ENCODE data around the gene ZNF521. TPM values are rescaled to one million over a fixed set of nuclear protein-coding genes. Genes with fewer than 3 reads are reported as not detected.
A peak's percentile ranks its signal among the peaks of the same experiment; 100 is the strongest.

ZNF521 gene
- 10 to 100 TPM; 32.9 to 56.8 (median 51.9) TPM for polyA plus RNA-seq (ENCODE audit: insufficient read depth in 1 of 5, insufficient read length in 5 of 5, low replicate concordance in 1 of 5)
- long read RNA-seq, donor 1, full-length matches to known transcripts = 4 of 30 reads
- long read RNA-seq, donor 1, partial matches to known transcripts = 26 of 30 reads
- long read RNA-seq, donor 1, other reads (novel, unspliced or antisense) = 0 of 30 reads
- long read RNA-seq, donor 2 = 0 reads
- long read RNA-seq, donor 3, partial matches to known transcripts = 10 of 10 reads
- long read RNA-seq, donor 3, other reads (novel, unspliced or antisense) = 0 of 10 reads
- long read RNA-seq, donor 4, partial matches to known transcripts = 6 of 6 reads
- long read RNA-seq, donor 4, other reads (novel, unspliced or antisense) = 0 of 6 reads
- long read RNA-seq, donor 5, full-length matches to known transcripts = 4 of 19 reads
- long read RNA-seq, donor 5, partial matches to known transcripts = 15 of 19 reads
- long read RNA-seq, donor 5, other reads (novel, unspliced or antisense) = 0 of 19 reads
- long read RNA-seq, donor 6, full-length matches to known transcripts = 2 of 15 reads
- long read RNA-seq, donor 6, partial matches to known transcripts = 13 of 15 reads
- long read RNA-seq, donor 6, other reads (novel, unspliced or antisense) = 0 of 15 reads
- long read RNA-seq, donor 7, full-length matches to known transcripts = 1 of 1 reads
- long read RNA-seq, donor 7, partial matches to known transcripts = 0 of 1 reads
- long read RNA-seq, donor 7, other reads (novel, unspliced or antisense) = 0 of 1 reads
- long read RNA-seq, donor 8 = 0 reads

DNA sequence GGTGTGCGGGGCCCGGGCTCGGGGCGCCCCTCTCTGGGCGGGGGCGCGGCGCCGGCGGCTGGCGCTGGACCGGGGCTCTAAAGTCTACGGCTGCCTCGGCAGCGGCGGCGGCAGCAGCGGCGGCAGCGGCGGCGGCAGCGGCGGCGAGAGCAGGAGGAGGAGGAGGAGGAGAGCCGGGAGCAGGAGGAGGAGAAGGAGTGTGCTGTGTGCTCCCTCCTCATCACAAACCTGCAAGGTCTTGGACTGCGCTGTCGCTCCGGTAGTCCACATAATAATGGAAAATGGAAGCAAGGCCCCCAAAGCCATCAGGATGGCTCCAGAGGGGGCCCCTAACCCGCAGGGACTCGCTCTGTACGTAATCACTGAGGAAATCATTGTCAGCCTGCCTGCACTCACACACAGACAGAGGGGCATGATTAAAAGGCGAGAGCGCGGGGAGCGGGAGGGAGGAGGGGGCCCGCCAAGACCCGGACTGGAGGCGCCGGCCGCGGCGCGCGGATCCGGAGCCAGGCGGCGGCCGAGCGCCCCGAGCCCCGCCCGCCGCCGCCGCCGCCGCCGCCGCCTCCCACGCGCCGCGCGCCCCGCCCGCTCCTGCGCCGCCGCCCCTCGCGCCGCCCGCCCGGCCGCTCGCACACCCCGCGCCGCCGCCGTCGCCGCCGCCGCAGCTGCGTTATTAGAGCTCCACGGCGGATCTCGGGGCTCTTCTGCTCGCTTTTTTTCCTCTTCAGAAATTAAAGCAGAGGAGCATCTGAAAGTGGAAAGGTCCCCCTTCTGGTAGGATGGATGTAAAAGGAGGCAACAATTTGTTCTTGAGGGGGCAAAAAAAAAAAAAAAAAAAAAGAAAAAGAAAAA, at the start of gene ZNF521:
TSS of gene ZNF521 (minus strand) at position 390 of the 852 bp plus-strand sequence. CDS start 1,220 bp downstream, outside the sequence.
- DNase-seq = peak; percentile 92 to 93

DNA sequence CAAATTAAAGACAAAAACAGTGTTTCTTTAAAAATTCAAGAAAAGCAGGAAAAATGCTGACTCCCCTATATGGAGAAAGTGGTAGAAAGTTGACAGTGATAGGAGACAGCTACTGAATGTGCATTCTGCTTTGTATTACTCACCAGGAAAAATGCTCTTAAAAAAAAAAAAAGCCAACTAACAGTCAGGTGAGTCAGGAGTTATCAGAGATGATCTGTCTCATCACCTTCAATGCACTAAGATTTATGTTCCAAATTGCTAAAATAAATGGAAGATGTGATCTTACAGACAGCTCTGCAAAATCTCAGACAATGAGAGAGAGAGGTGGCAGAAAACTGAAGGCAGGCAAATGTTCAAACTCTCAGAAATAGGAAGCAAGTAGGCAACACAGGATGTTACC, 47.6 kb upstream of the ZNF521 start:
- DNase-seq = no peak

- DNase-seq = no peak
Observed at GRCh38 chr18:25392192-25392591, 40.2 kb upstream of the ZNF521 start.

GRCh38 chr18:25373432-25374179, 21.6 kb upstream of the ZNF521 start:
- DNase-seq = no peak

GRCh38 chr18:25370391-25370790, 18.4 kb upstream of the ZNF521 start:
- DNase-seq = no peak

- DNase-seq = no peak
Observed at GRCh38 chr18:25365242-25365641, 13.3 kb upstream of the ZNF521 start.

DNA sequence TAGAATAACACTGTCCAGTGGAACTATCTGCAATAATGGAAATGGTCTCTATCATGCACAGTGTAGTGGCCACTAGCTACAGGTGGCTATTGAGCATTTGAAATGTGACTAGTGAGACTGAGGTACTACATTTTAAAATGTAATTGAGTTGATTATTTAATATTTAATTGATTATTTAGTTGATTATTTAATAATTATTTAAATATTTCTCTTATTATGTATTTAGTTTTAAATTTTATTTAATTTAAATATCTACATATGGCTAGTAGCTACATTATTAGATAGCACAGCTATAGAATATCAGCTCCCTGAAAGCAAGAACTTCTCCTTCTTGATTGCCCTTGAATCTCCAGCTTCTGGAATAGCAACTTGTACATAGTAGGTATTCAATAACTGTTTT, 12.8 kb upstream of the ZNF521 start:
- DNase-seq = no peak

GRCh38 chr18:25360301-25360899, 8.4 kb upstream of the ZNF521 start:
- no peak for DNase-seq

DNA sequence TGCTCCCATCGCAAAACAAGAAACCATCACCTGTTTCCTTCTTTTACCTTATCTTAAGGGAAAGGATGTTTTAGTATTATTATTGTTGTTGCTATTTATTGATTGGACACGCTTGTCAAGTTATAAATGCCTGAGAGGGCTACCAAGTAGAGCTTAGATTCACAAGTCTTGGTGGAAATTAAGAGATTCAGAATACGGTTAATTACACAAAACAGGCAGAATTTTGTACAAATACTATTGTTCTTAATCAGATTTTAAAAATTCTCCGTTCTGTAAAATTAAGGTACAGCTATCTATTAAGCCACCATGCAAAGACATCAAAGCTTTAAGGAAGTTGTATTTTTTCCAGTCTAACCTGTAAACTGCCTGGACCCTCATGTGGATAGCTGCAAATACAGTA, 1.1 kb upstream of the ZNF521 start:
- no peak for DNase-seq

GRCh38 chr18:25352629-25353005, 651 bp upstream of the ZNF521 start:
- DNase-seq = no peak

GRCh38 chr18:25351280-25351775, 638 bp downstream of the ZNF521 start:
- no peak for DNase-seq

GRCh38 chr18:25350489-25351251, 1.3 kb downstream of the ZNF521 start:
- DNase-seq = peak; percentile 66 to 77

DNA sequence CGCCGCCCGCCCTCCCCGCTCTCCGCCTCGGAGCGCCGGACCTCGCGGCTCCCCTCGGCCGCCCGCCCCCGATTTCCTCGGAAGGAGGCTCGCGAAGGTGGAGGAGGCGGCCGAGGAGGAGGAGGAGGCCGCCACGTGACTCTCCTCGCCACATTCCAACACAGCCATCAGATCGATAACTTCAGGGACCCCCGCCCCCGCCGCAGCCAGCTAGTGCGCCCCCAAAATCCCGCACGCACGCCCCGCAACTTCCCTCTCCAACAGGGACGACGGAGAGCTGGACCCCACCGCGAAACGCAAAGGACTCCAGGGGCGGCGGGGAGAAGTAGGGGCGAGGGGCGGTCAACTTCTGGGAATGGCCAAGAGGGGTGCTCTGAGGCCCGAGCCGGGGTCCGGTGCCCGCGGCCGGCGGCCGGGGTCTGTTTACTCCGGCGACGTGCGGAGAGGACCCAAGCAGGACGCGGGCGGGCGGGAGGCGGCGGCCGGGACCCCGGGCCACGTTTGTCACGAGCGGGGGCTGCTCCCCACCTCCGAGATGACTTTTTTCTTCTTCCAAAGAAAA, 2.0 kb downstream of the ZNF521 start:
- peak in 1 of 2 donors; percentile 42 for DNase-seq

GRCh38 chr18:25349131-25349925, 2.6 kb downstream of the ZNF521 start:
- DNase-seq = peak in 1 of 2 donors; percentile 47

DNA sequence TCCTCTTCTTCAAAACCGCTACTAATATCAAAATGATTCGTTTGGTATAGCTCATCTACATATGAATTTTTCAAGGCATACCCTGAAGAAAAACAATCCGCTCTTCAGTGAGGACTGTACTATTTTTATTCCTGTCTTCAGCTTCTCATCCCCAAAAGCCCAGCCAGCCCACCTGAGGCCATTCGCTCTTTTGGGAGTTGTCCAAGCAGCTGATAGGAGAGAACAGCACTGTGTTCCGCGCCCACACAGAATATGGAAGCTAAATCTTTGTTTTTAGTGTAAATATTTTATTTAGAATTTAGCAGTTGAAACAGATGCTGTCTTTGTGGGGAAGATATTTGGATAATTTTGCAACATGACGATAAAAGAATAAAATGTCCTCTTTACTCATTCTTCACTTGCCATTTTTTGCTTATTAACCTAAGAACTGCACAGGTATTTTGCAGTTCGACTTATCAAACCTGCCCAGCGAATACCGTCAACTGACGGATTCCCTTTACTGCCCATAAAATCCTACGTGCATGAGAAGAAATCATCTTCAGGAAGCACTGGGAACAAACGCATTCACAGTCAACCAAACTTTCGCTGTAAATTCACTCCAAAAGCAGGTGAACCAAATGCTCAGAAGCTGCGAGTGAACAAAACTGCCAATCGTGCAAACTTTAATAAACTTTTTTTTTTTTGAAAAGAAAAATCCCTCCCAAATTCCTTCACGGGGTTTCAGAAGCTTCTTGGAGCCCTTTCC, 3.4 kb downstream of the ZNF521 start:
- DNase-seq = no peak

GRCh38 chr18:25346561-25346960, 5.4 kb downstream of the ZNF521 start:
- no peak for DNase-seq

DNA sequence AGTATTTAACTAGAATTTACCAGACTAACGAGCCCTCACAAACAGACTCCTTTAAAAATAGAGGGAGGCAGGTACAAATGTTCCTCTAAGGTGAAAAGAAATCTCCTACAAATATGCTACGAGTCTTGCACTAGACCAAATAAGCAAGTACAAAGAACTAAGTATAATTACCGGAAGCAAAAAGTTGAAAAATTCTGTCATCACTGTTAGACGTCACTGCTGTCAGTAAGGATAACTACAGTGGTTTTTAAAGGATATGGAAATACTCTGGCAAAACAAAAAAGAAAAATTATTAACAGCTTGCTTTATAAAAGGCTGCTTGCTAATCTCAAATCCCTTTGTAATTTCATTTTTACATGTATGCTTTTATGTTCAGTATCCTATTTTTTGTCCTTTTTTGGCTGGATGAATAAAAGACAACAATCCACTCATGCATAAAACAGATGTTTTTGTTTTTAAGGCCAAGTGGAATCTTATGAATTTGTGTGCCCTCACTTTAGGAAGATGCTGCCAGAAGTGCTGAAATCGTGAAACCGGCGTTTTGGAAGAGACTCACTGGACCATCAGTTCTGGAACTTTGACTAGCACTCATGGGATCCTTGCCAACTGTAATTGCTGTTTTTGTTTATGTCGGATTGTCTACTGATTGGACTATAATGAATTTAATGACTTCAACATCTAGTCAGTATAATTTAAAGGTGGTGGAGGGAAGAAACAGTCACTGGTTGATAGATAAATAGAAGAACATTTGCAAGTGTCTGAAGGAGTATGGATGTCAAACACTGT, 6.7 kb downstream of the ZNF521 start:
- DNase-seq = peak in 1 of 2 donors; percentile 46
